Measurements from ENCODE around the gene C3. TPM values are rescaled to one million over a fixed set of nuclear protein-coding genes. Genes with fewer than 3 reads are reported as not detected.

Gene C3
- total RNA-seq, 1 experiment from 2014 or later = 7.0 TPM

GRCh38 chr19:6700586-6701316 is 19.7 kb downstream of the C3 start:
- Histone ChIP-seq H3K9ac (ENCODE audit: low read length) (no peak overlapping the region), H3K9me2 (ENCODE audit: insufficient read depth) (no peaks in the 10 kb centered on the region), H3K27ac (ENCODE audit: low read depth, low read length) (no peak overlapping the region), H4K20me1 (ENCODE audit: insufficient read depth) (no peaks in the 10 kb centered on the region), H3K4me1 (ENCODE audit: control insufficient read depth in 1 of 2, insufficient read depth in 2 of 2, low read length in 2 of 2) (no peaks in the 10 kb centered on the region), H2AFZ (ENCODE audit: low read depth, low read length, poor library complexity, severe bottlenecking) (no peak overlapping the region), H3K79me2 (ENCODE audit: insufficient read depth, low read length) (no peaks in the 10 kb centered on the region), H3K9me3 (ENCODE audit: control insufficient read depth in 1 of 2, insufficient read depth in 1 of 2, low read depth in 1 of 2, low read length in 2 of 2) (no peaks in the 10 kb centered on the region), H3K4me3 (replicated peaks in 1 of 2; ENCODE audit: low read depth in 1 of 2, low read length in 2 of 2) (no peak overlapping the region), H3K4me2 (ENCODE audit: low read length) (no peak overlapping the region), H3K27me3 (ENCODE audit: insufficient read depth, low read length) (no peaks in the 10 kb centered on the region), H3K36me3 (ENCODE audit: control insufficient read depth in 1 of 2, insufficient read depth in 2 of 2, low read length in 2 of 2) (no peaks in the 10 kb centered on the region)
- no peak for ATAC-seq
- TF ChIP-seq ZFX (IDR thresholded peaks at IDR 0.05) (no peak), MAX (IDR thresholded peaks at IDR 0.05) (no peak), POLR2A (IDR thresholded peaks at IDR 0.05; ENCODE audit: borderline replicate concordance, extremely low read depth, insufficient read depth, insufficient read length) (no peak), SIN3A (IDR thresholded peaks at IDR 0.05; ENCODE audit: low read depth) (no peak), ATF3 (IDR thresholded peaks at IDR 0.05) (no peak), EZH2 (IDR thresholded peaks at IDR 0.05) (no peak), RAD21 (IDR thresholded peaks at IDR 0.05; ENCODE audit: low read depth) (no peak)
- no TSS peak for BruUV-seq (replicated peaks)
- RAD21 ChIA-PET (ENCODE audit: low non-redundant PET in 1 of 2, low total read pairs in 2 of 2, uncharacterized antibody in 2 of 2, unreplicated experiment in 2 of 2) = no interaction called here
- POLR2A ChIA-PET = no interaction called here
- no peak for DNase-seq (ENCODE audit: low read depth, low spot score)
- intact Hi-C loops (cut with micrococcal nuclease) = no loop called here
- CTCF ChIA-PET = no interaction called here

GRCh38 chr19:6699935-6700334 is 20.5 kb downstream of the C3 start:
- CTCF ChIA-PET = no interaction called here
- no peak for DNase-seq (ENCODE audit: low read depth, low spot score)
- Histone ChIP-seq H4K20me1 (ENCODE audit: insufficient read depth) (no peaks in the 10 kb centered on the region), H3K4me2 (ENCODE audit: low read length) (no peak overlapping the region), H3K36me3 (ENCODE audit: control insufficient read depth in 1 of 2, insufficient read depth in 2 of 2, low read length in 2 of 2) (no peaks in the 10 kb centered on the region), H2AFZ (ENCODE audit: low read depth, low read length, poor library complexity, severe bottlenecking) (no peak overlapping the region), H3K27ac (ENCODE audit: low read depth, low read length) (no peak overlapping the region), H3K4me3 (replicated peaks in 1 of 2; ENCODE audit: low read depth in 1 of 2, low read length in 2 of 2) (no peak overlapping the region), H3K9ac (ENCODE audit: low read length) (no peak overlapping the region), H3K9me2 (ENCODE audit: insufficient read depth) (no peaks in the 10 kb centered on the region), H3K9me3 (ENCODE audit: control insufficient read depth in 1 of 2, insufficient read depth in 1 of 2, low read depth in 1 of 2, low read length in 2 of 2) (no peaks in the 10 kb centered on the region), H3K79me2 (ENCODE audit: insufficient read depth, low read length) (no peaks in the 10 kb centered on the region), H3K4me1 (ENCODE audit: control insufficient read depth in 1 of 2, insufficient read depth in 2 of 2, low read length in 2 of 2) (no peaks in the 10 kb centered on the region), H3K27me3 (ENCODE audit: insufficient read depth, low read length) (no peaks in the 10 kb centered on the region)
- no peak for ATAC-seq
- POLR2A ChIA-PET = no interaction called here
- BruUV-seq (replicated peaks) = no TSS peak
- intact Hi-C loops (cut with micrococcal nuclease) = no loop called here
- RAD21 ChIA-PET (ENCODE audit: low non-redundant PET in 1 of 2, low total read pairs in 2 of 2, uncharacterized antibody in 2 of 2, unreplicated experiment in 2 of 2) = no interaction called here
- TF ChIP-seq EGR1 (IDR thresholded peaks at IDR 0.05; ENCODE audit: low read depth) (no peak), SRF (IDR thresholded peaks at IDR 0.05; ENCODE audit: low read depth) (no peak), EZH2 (IDR thresholded peaks at IDR 0.05) (no peak), RAD21 (IDR thresholded peaks at IDR 0.05; ENCODE audit: low read depth) (no peak), MAX (IDR thresholded peaks at IDR 0.05) (no peak), ZNF274 (IDR thresholded peaks at IDR 0.05; ENCODE audit: low read depth, low read length) (no peak), POLR2A (IDR thresholded peaks at IDR 0.05; ENCODE audit: borderline replicate concordance, extremely low read depth, insufficient read depth, insufficient read length) (no peak), YY1 (IDR thresholded peaks at IDR 0.05; ENCODE audit: extremely low read depth, insufficient replicate concordance, low read depth, low read length) (no peak), FOSL1 (IDR thresholded peaks at IDR 0.05; ENCODE audit: low read depth) (no peak), CTCF (IDR thresholded peaks at IDR 0.05 in 2 of 3, conservative IDR thresholded peaks at IDR 0.05 in 1 of 3; ENCODE audit: borderline replicate concordance in 1 of 3, insufficient read depth in 1 of 3, low read depth in 2 of 3, low read length in 2 of 3) (no peak), SP1 (IDR thresholded peaks at IDR 0.05; ENCODE audit: low read depth) (no peak), ATF3 (IDR thresholded peaks at IDR 0.05) (no peak), SIN3A (IDR thresholded peaks at IDR 0.05; ENCODE audit: low read depth) (no peak), ZBTB33 (IDR thresholded peaks at IDR 0.05; ENCODE audit: extremely low read depth, insufficient replicate concordance, low read length) (no peak)
